ENCODE results near the gene PROK2. TPM values are rescaled to one million over a fixed set of nuclear protein-coding genes. Genes with fewer than 3 reads are reported as not detected.

The PROK2 gene
- total and polyA plus RNA-seq, 4 donors: 0.24 to 0.84 (median 0.41) TPM

DNA sequence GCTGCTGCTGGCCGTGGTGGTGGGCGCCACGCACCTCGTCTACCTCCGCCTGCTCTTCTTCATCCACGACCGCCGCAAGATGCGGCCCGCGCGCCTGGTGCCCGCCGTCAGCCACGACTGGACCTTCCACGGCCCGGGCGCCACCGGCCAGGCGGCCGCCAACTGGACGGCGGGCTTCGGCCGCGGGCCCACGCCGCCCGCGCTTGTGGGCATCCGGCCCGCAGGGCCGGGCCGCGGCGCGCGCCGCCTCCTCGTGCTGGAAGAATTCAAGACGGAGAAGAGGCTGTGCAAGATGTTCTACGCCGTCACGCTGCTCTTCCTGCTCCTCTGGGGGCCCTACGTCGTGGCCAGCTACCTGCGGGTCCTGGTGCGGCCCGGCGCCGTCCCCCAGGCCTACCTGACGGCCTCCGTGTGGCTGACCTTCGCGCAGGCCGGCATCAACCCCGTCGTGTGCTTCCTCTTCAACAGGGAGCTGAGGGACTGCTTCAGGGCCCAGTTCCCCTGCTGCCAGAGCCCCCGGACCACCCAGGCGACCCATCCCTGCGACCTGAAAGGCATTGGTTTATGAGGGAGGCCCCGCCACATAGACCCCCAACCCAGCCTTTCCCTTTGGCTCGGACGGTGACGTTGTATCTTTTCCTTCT, 30.2 kb downstream of the PROK2 start:
- peaks cover 4 to 14% (median 9%) of the 10 kb centered on the region in 4 donors for H3K4me1 ChIP-seq (ENCODE audit: control insufficient read depth in 4 of 4, insufficient read depth in 4 of 4, low read length in 3 of 4)
- 12% methylated on average over 65 of the region's 65 CpGs for WGBS
- H3K36me3 ChIP-seq (ENCODE audit: control insufficient read depth in 4 of 4, insufficient read depth in 3 of 4, low read depth in 1 of 4, low read length in 3 of 4): no peaks in the 10 kb centered on the region
- no peak overlapping the region for H3K27ac ChIP-seq (ENCODE audit: low read depth in 1 of 2, low read length in 2 of 2)
- H3K27me3 ChIP-seq (ENCODE audit: control insufficient read depth in 4 of 4, insufficient read depth in 4 of 4, low read length in 3 of 4): peaks cover 0 to 21% (median 2%) of the 10 kb centered on the region in 4 donors
- DNase-seq (ENCODE audit: low spot score): no peak
- H3K9ac ChIP-seq (ENCODE audit: low read depth in 1 of 2, low read length in 2 of 2): no peak overlapping the region
- no peaks in the 10 kb centered on the region for H3K9me3 ChIP-seq (ENCODE audit: control insufficient read depth in 4 of 4, low read length in 3 of 4)
- TF ChIP-seq NR2F2 (IDR thresholded peaks at IDR 0.05) (no peak), RAD21 (IDR thresholded peaks at IDR 0.05) (no peak), FOXA2 (IDR thresholded peaks at IDR 0.05) (no peak), RXRA (IDR thresholded peaks at IDR 0.05) (no peak), GABPA (IDR thresholded peaks at IDR 0.05 in 1 of 2, conservative IDR thresholded peaks at IDR 0.05 in 1 of 2) (no peak), JUND (IDR thresholded peaks at IDR 0.05) (no peak)
- TF ChIP-seq, protein P1, sequence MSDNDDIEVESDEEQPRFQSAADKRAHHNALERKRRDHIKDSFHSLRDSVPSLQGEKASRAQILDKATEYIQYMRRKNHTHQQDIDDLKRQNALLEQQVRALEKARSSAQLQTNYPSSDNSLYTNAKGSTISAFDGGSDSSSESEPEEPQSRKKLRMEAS (IDR thresholded peaks at IDR 0.05): no peak
- TF ChIP-seq, protein P2, sequence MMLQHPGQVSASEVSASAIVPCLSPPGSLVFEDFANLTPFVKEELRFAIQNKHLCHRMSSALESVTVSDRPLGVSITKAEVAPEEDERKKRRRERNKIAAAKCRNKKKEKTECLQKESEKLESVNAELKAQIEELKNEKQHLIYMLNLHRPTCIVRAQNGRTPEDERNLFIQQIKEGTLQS (IDR thresholded peaks at IDR 0.05): no peak
- TF ChIP-seq, protein P3, sequence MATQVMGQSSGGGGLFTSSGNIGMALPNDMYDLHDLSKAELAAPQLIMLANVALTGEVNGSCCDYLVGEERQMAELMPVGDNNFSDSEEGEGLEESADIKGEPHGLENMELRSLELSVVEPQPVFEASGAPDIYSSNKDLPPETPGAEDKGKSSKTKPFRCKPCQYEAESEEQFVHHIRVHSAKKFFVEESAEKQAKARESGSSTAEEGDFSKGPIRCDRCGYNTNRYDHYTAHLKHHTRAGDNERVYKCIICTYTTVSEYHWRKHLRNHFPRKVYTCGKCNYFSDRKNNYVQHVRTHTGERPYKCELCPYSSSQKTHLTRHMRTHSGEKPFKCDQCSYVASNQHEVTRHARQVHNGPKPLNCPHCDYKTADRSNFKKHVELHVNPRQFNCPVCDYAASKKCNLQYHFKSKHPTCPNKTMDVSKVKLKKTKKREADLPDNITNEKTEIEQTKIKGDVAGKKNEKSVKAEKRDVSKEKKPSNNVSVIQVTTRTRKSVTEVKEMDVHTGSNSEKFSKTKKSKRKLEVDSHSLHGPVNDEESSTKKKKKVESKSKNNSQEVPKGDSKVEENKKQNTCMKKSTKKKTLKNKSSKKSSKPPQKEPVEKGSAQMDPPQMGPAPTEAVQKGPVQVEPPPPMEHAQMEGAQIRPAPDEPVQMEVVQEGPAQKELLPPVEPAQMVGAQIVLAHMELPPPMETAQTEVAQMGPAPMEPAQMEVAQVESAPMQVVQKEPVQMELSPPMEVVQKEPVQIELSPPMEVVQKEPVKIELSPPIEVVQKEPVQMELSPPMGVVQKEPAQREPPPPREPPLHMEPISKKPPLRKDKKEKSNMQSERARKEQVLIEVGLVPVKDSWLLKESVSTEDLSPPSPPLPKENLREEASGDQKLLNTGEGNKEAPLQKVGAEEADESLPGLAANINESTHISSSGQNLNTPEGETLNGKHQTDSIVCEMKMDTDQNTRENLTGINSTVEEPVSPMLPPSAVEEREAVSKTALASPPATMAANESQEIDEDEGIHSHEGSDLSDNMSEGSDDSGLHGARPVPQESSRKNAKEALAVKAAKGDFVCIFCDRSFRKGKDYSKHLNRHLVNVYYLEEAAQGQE (IDR thresholded peaks at IDR 0.05): no peak
- TF ChIP-seq, protein P4, sequence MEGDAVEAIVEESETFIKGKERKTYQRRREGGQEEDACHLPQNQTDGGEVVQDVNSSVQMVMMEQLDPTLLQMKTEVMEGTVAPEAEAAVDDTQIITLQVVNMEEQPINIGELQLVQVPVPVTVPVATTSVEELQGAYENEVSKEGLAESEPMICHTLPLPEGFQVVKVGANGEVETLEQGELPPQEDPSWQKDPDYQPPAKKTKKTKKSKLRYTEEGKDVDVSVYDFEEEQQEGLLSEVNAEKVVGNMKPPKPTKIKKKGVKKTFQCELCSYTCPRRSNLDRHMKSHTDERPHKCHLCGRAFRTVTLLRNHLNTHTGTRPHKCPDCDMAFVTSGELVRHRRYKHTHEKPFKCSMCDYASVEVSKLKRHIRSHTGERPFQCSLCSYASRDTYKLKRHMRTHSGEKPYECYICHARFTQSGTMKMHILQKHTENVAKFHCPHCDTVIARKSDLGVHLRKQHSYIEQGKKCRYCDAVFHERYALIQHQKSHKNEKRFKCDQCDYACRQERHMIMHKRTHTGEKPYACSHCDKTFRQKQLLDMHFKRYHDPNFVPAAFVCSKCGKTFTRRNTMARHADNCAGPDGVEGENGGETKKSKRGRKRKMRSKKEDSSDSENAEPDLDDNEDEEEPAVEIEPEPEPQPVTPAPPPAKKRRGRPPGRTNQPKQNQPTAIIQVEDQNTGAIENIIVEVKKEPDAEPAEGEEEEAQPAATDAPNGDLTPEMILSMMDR (IDR thresholded peaks at IDR 0.05; ENCODE audit: low read depth, low read length, missing input control): no peak
- TF ChIP-seq, protein P5, sequence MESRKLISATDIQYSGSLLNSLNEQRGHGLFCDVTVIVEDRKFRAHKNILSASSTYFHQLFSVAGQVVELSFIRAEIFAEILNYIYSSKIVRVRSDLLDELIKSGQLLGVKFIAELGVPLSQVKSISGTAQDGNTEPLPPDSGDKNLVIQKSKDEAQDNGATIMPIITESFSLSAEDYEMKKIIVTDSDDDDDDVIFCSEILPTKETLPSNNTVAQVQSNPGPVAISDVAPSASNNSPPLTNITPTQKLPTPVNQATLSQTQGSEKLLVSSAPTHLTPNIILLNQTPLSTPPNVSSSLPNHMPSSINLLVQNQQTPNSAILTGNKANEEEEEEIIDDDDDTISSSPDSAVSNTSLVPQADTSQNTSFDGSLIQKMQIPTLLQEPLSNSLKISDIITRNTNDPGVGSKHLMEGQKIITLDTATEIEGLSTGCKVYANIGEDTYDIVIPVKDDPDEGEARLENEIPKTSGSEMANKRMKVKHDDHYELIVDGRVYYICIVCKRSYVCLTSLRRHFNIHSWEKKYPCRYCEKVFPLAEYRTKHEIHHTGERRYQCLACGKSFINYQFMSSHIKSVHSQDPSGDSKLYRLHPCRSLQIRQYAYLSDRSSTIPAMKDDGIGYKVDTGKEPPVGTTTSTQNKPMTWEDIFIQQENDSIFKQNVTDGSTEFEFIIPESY (IDR thresholded peaks at IDR 0.05): no peak
- H3K4me3 ChIP-seq (ENCODE audit: low read depth in 1 of 3, low read length in 3 of 3): peak overlapping the region in 1 of 3 donors; percentile 70
